Activated naive CD4-positive, alpha-beta T cell treated with anti-CD3 and anti-CD28 coated beads for 36 hours (primary cell): Measurements from ENCODE around the gene DUSP18. TPM values are rescaled to one million over a fixed set of nuclear protein-coding genes. Genes with fewer than 3 reads are reported as not detected.

Experiments used
- total RNA-seq, 2 experiments: library from RNA; stranded (reverse); gene quantifications; one replicate each; pipeline ENCODE4 v1.2.3, GENCODE V29; 2021

Gene DUSP18
- total RNA-seq, 2 experiments from 2014 or later: 4.7 to 5.6 TPM

Other genes starting within 250 kb of the DUSP18 start
- 10 to 100 TPM; 36.6 to 37.1 TPM for gene MTFP1, start 242.1 kb downstream of the DUSP18 start, total RNA-seq
- not detected for gene SEC14L3, start 195.9 kb downstream of the DUSP18 start, total RNA-seq
- gene SEC14L4, start 162.2 kb downstream of the DUSP18 start, total RNA-seq: not detected
- not detected for gene SEC14L6, start 121.1 kb downstream of the DUSP18 start, total RNA-seq
- gene GAL3ST1, start 93.2 kb downstream of the DUSP18 start, total RNA-seq: under 1 TPM; 0.27 to 0.29 TPM
- gene PES1, start 76.0 kb downstream of the DUSP18 start, total RNA-seq: 10 to 100 TPM; 92.8 to 96.7 TPM
- gene TCN2, start 60.7 kb downstream of the DUSP18 start, total RNA-seq: under 1 TPM; 0.19 to 0.22 TPM
- 1 to 10 TPM; 2.2 TPM for gene SLC35E4, start 32.1 kb downstream of the DUSP18 start, total RNA-seq
- gene OSBP2, start 27.0 kb upstream of the DUSP18 start, total RNA-seq: under 1 TPM; 0.81 to 0.89 TPM